NT2/D1 (cell line): Measurements from ENCODE around the gene SPRTN.

ENCODE experiments used
- SUZ12 ChIP-seq: IDR thresholded peaks from 2 replicates; pipeline ENCODE4 v1.6.1; 2011; ENCODE audit not compliant: insufficient read length, insufficient read depth; ENCODE audit errors: extremely low read depth
- YY1 ChIP-seq: IDR thresholded peaks from 2 replicates; pipeline ENCODE4 v1.6.1; 2011; ENCODE audit not compliant: insufficient read length, insufficient read depth
- ZNF274 ChIP-seq: IDR thresholded peaks from 2 replicates; pipeline ENCODE4 v1.6.1; 2011; ENCODE audit warnings: mild to moderate bottlenecking, low read depth, low read length

- TF ChIP-seq ZNF274 (no peak), YY1 (no peak), SUZ12 (no peak)
Measured at GRCh38 chr1:231387770-231388669, 49.9 kb downstream of the SPRTN start.
